ENCODE measurements around the gene H6PD. TPM values are rescaled to one million over a fixed set of nuclear protein-coding genes. Genes with fewer than 3 reads are reported as not detected.

H6PD gene
- total and polyA plus RNA-seq, 4 experiments from 2014 or later = 5.5 to 18.8 (median 15.7) TPM

GRCh38 chr1:9286556-9286955, 52.0 kb downstream of the H6PD start:
- no peak overlapping the region for H3K4me3 ChIP-seq (ENCODE audit: low read length in 2 of 2)
- Mint-ChIP-seq H3K27me3 (no peaks in the 10 kb centered on the region), H3K36me3 (peaks cover 6 to 8% of the 10 kb centered on the region in 2 donors), H3K4me3 (peak overlapping the region in 4 of 8 donors; percentile 20 to 50 (median 28)), H3K9me3 (peaks cover 0 to 45% (median 33%) of the 10 kb centered on the region in 8 donors), H3K27ac (no peak overlapping the region), H3K4me1 (peaks cover 25 to 56% (median 42%) of the 10 kb centered on the region in 4 donors)
- no peak for DNase-seq
- H3K36me3 ChIP-seq (ENCODE audit: insufficient read depth, low read length) = no peaks in the 10 kb centered on the region
- peaks cover 0 to 13% of the 10 kb centered on the region in 2 donors for H3K9me3 ChIP-seq (ENCODE audit: control insufficient read depth in 1 of 2, low read length in 2 of 2)
- intact Hi-C loops (cut with micrococcal nuclease) = no loop called here
- ChIA-PET POLR2A (ENCODE audit: partially characterized antibody) (no interaction called here), CTCF (ENCODE audit: partially characterized antibody) (interaction anchor here (3.4 to 6.2 kb wide), 2 partner anchors 169 to 204 kb away, joined by 11 to 190 read pairs; no protein-coding TSS in a partner anchor)
- H3K27ac ChIP-seq (ENCODE audit: low read depth, low read length) = no peak overlapping the region
- H3K4me1 ChIP-seq (ENCODE audit: insufficient read depth, low read length) = peaks cover 45% of the 10 kb centered on the region
- H3K27me3 ChIP-seq (ENCODE audit: insufficient read depth, low read length) = no peaks in the 10 kb centered on the region

GRCh38 chr1:9289090-9289534, 54.5 kb downstream of the H6PD start:
- Histone ChIP-seq H3K4me3 (ENCODE audit: low read length in 2 of 2) (no peak overlapping the region), H3K36me3 (ENCODE audit: insufficient read depth, low read length) (no peaks in the 10 kb centered on the region), H3K27ac (ENCODE audit: low read depth, low read length) (no peak overlapping the region), H3K4me1 (ENCODE audit: insufficient read depth, low read length) (peaks cover 27% of the 10 kb centered on the region), H3K9me3 (ENCODE audit: control insufficient read depth in 1 of 2, low read length in 2 of 2) (peaks cover 0 to 13% of the 10 kb centered on the region in 2 donors), H3K27me3 (ENCODE audit: insufficient read depth, low read length) (no peaks in the 10 kb centered on the region)
- Mint-ChIP-seq H3K4me1 (peaks cover 17 to 44% (median 26%) of the 10 kb centered on the region in 4 donors), H3K9me3 (peaks cover 0 to 40% (median 30%) of the 10 kb centered on the region in 8 donors), H3K36me3 (peaks cover 3 to 8% of the 10 kb centered on the region in 2 donors), H3K4me3 (peak overlapping the region in 1 of 8 donors; percentile 30), H3K27me3 (no peaks in the 10 kb centered on the region), H3K27ac (peak overlapping the region in 2 of 7 donors; percentile 1 to 2)
- intact Hi-C loops (cut with micrococcal nuclease) = loop anchor here (1.0 kb wide), 2 partner anchors 147 to 202 kb away; no protein-coding TSS in a partner anchor
- peak; percentile 69 to 79 (median 74) for DNase-seq
- ChIA-PET CTCF (ENCODE audit: partially characterized antibody) (interaction anchor here (0.7 to 6.2 kb wide), 20 partner anchors 8 to 284 kb away, joined by 3 to 190 read pairs (median 4); partner anchors contain the start of gene H6PD), POLR2A (ENCODE audit: partially characterized antibody) (interaction anchor here (1.0 to 2.6 kb wide), 3 partner anchors 166 to 202 kb away, joined by 3 to 13 read pairs (median 4); no protein-coding TSS in a partner anchor)

DNA sequence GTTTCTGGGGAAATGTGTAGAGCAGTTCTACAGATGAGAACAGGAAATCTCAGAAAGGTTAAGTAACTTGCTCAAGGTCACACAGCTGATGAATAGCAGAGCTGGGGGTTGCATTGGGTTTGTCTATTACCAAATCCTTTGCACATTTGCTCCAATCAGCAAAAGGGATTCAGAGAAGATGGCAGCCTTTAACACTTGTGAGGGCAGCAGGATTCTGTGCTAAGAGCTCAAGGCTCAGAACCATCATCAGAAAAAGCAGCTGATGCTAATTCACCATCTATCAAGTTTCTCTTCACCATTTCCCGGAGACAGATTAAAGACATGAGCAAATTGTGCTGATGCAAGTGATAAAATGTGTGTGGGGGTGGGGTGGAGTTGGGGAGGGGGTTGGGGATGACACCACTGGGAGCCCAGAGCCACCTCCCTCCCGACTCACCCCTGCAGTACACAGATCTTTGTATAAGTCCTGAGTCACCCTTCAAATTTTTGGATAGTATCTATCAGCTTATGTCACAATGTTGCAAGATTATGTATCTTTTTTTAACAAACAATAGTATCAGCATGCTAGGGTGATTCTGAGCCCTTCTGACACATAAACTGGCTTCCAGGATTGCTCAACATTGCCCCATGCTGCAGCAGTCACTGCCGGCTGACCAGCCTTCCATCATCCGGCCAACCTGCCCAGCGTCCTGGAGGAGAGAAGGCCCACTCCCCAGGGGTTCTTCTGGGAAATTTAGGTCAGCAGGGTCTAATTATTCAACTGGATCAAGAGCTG, 55.3 kb downstream of the H6PD start:
- intact Hi-C loops (cut with micrococcal nuclease) = loop anchor here (1.0 to 10.0 kb wide), 5 partner anchors 135 to 285 kb away; partner anchors contain the start of gene GPR157
- Histone ChIP-seq H3K4me1 (ENCODE audit: insufficient read depth, low read length) (peaks cover 27% of the 10 kb centered on the region), H3K27me3 (ENCODE audit: insufficient read depth, low read length) (no peaks in the 10 kb centered on the region), H3K27ac (ENCODE audit: low read depth, low read length) (no peak overlapping the region), H3K9me3 (ENCODE audit: control insufficient read depth in 1 of 2, low read length in 2 of 2) (peaks cover 0 to 13% of the 10 kb centered on the region in 2 donors), H3K4me3 (ENCODE audit: low read length in 2 of 2) (no peak overlapping the region), H3K36me3 (ENCODE audit: insufficient read depth, low read length) (no peaks in the 10 kb centered on the region)
- H3K4me1 Mint-ChIP-seq = peaks cover 13 to 36% (median 22%) of the 10 kb centered on the region in 4 donors
- H3K27me3 Mint-ChIP-seq = no peaks in the 10 kb centered on the region
- peak overlapping the region in 4 of 8 donors; percentile 9 to 67 (median 22) for H3K4me3 Mint-ChIP-seq
- peaks cover 3 to 8% of the 10 kb centered on the region in 2 donors for H3K36me3 Mint-ChIP-seq
- DNase-seq = peak in 1 of 5 donors; percentile 56
- ChIA-PET POLR2A (ENCODE audit: partially characterized antibody) (interaction anchor here (1.1 to 2.6 kb wide), 4 partner anchors 54 to 167 kb away, joined by 3 to 13 read pairs (median 4); no protein-coding TSS in a partner anchor), CTCF (ENCODE audit: partially characterized antibody) (interaction anchor here (0.7 to 6.2 kb wide), 23 partner anchors 8 to 285 kb away, joined by 3 to 190 read pairs (median 4); partner anchors contain the start of gene H6PD)
- peak overlapping the region in 5 of 7 donors; percentile 2 to 68 (median 46) for H3K27ac Mint-ChIP-seq
- peaks cover 0 to 34% (median 26%) of the 10 kb centered on the region in 8 donors for H3K9me3 Mint-ChIP-seq

- Histone ChIP-seq H3K9me3 (ENCODE audit: control insufficient read depth in 1 of 2, low read length in 2 of 2) (peaks cover 0 to 13% of the 10 kb centered on the region in 2 donors), H3K36me3 (ENCODE audit: insufficient read depth, low read length) (no peaks in the 10 kb centered on the region), H3K4me3 (ENCODE audit: low read length in 2 of 2) (no peak overlapping the region), H3K27me3 (ENCODE audit: insufficient read depth, low read length) (no peaks in the 10 kb centered on the region), H3K27ac (ENCODE audit: low read depth, low read length) (no peak overlapping the region), H3K4me1 (ENCODE audit: insufficient read depth, low read length) (peaks cover 31% of the 10 kb centered on the region)
- DNase-seq = no peak
- H3K4me3 Mint-ChIP-seq = peak overlapping the region; percentile 68 to 78 (median 75)
- peaks cover 3 to 4% of the 10 kb centered on the region in 2 donors for H3K36me3 Mint-ChIP-seq
- H3K9me3 Mint-ChIP-seq = peaks cover 0 to 19% (median 13%) of the 10 kb centered on the region in 8 donors
- POLR2A ChIA-PET (ENCODE audit: partially characterized antibody) = interaction anchor here (0.6 to 1.4 kb wide), 3 partner anchors 10 to 136 kb away, joined by 3 to 4 read pairs (median 4); no protein-coding TSS in a partner anchor
- peak overlapping the region in 5 of 7 donors; percentile 40 to 87 (median 66) for H3K27ac Mint-ChIP-seq
- CTCF ChIA-PET (ENCODE audit: partially characterized antibody) = interaction anchor here (3.7 to 6.2 kb wide), 2 partner anchors 164 to 198 kb away, joined by 82 to 190 read pairs; no protein-coding TSS in a partner anchor
- H3K27me3 Mint-ChIP-seq = no peaks in the 10 kb centered on the region
- peaks cover 16 to 34% (median 22%) of the 10 kb centered on the region in 4 donors for H3K4me1 Mint-ChIP-seq
- intact Hi-C loops (cut with micrococcal nuclease) = loop anchor here (5.0 to 10.0 kb wide), 3 partner anchors 133 to 283 kb away; partner anchors contain the start of gene GPR157
Measured at GRCh38 chr1:9291914-9292360, 57.4 kb downstream of the H6PD start.

DNA sequence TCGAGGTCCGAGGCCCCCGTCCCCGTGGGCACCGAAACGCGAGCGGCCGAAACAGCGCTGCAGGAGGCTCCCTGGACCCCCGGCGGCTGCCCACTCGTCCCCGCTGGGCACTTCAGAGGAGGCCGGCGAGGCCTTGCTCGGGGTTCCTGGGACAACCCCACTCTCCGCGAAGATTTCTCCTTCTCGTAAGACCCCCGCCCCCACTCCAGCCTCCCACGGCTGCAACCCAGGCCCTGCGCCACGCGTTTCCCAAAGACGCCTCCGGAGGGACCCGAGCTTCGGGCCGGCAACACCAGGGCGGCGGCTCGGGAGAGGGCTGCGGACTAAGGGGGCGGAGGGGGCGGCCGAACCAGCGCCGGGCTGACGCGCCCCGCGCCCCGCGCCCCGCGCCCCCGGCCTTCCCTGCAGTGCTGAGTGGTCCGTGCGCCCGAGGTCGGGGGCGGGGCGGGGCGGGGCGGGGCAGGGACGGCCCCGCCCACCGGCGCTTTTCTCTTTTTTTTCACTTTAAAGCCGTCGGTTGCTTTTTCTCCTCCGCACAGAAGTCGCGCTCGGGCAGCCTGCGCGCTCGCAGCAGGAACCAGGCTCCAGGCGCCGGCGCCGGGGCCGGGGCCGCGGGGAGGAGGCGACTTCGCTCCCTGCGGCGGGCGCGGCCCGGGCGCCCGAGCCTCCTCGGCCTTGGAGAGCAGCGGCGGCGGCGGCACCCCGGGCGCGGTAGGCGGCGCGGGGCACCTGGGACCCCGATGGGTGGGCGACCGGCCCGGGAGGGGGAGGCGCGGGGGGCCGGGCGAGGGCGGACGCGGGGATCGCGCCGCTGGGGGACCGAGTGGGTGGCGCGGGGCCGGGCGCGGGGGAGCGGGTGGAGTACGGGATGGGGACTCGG, 58.0 kb downstream of the H6PD start, which contains the start of gene SPSB1:
SPSB1 (plus strand) TSS at position 534 of the 880 bp plus-strand sequence. CDS start 62,998 bp downstream, outside the sequence.
- peaks cover 0 to 13% (median 12%) of the 10 kb centered on the region in 8 donors for H3K9me3 Mint-ChIP-seq
- ChIA-PET CTCF (ENCODE audit: partially characterized antibody) (interaction anchor here (3.7 to 6.2 kb wide), 2 partner anchors 163 to 197 kb away, joined by 82 to 190 read pairs; no protein-coding TSS in a partner anchor), POLR2A (ENCODE audit: partially characterized antibody) (interaction anchor here (0.6 to 1.4 kb wide), 3 partner anchors 11 to 136 kb away, joined by 3 to 4 read pairs (median 4); no protein-coding TSS in a partner anchor)
- Histone ChIP-seq H3K4me3 (ENCODE audit: low read length in 2 of 2) (peak within 1 kb of the TSS; percentile 64 to 85), H3K27ac (ENCODE audit: low read depth, low read length) (peak within 1 kb of the TSS; percentile 27), H3K27me3 (ENCODE audit: insufficient read depth, low read length) (no peaks in the 10 kb centered on the region), H3K4me1 (ENCODE audit: insufficient read depth, low read length) (peaks cover 31% of the 10 kb centered on the region), H3K9me3 (ENCODE audit: control insufficient read depth in 1 of 2, low read length in 2 of 2) (peaks cover 0 to 7% of the 10 kb centered on the region in 2 donors), H3K36me3 (ENCODE audit: insufficient read depth, low read length) (no peaks in the 10 kb centered on the region)
- peak; percentile 46 to 67 (median 56) for DNase-seq
- H3K27ac Mint-ChIP-seq = peak within 1 kb of the TSS in 5 of 7 donors; percentile 40 to 87 (median 66)
- intact Hi-C loops (cut with micrococcal nuclease) = loop anchor here (5.0 to 10.0 kb wide), 3 partner anchors 132 to 282 kb away; partner anchors contain the start of gene GPR157
- no peaks in the 10 kb centered on the region for H3K27me3 Mint-ChIP-seq
- peaks cover 17 to 35% (median 26%) of the 10 kb centered on the region in 4 donors for H3K4me1 Mint-ChIP-seq
- peaks cover 3 to 4% of the 10 kb centered on the region in 2 donors for H3K36me3 Mint-ChIP-seq
- H3K4me3 Mint-ChIP-seq = peak within 1 kb of the TSS; percentile 68 to 78 (median 75)

DNA sequence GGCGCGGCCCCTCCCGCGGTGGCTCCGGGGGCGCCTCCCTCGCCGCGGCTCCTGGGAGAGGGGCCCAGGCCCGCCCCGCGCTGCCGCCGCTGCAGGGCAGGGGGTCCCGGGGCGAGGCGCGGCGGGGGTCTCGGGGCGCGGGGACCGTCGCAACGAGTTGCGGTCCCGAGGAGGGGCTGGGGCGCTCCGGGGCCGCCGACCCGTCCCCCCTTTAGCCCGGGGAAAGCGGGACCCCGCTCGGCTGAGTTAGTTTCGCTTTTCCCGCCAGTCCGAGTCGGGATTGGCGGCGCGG, 58.6 kb downstream of the H6PD start:
- peak overlapping the region in 1 of 2 donors; percentile 85 for H3K4me3 ChIP-seq (ENCODE audit: low read length in 2 of 2)
- peak overlapping the region; percentile 27 for H3K27ac ChIP-seq (ENCODE audit: low read depth, low read length)
- H3K4me1 ChIP-seq (ENCODE audit: insufficient read depth, low read length) = peaks cover 31% of the 10 kb centered on the region
- no peaks in the 10 kb centered on the region for H3K27me3 ChIP-seq (ENCODE audit: insufficient read depth, low read length)
- intact Hi-C loops (cut with micrococcal nuclease) = loop anchor here (5.0 to 10.0 kb wide), 3 partner anchors 132 to 282 kb away; partner anchors contain the start of gene GPR157
- Mint-ChIP-seq H3K4me1 (peaks cover 18 to 37% (median 26%) of the 10 kb centered on the region in 4 donors), H3K36me3 (peaks cover 3 to 4% of the 10 kb centered on the region in 2 donors), H3K27me3 (no peaks in the 10 kb centered on the region), H3K4me3 (no peak overlapping the region), H3K27ac (no peak overlapping the region), H3K9me3 (peaks cover 0 to 10% (median 7%) of the 10 kb centered on the region in 8 donors)
- H3K9me3 ChIP-seq (ENCODE audit: control insufficient read depth in 1 of 2, low read length in 2 of 2) = peaks cover 0 to 3% of the 10 kb centered on the region in 2 donors
- H3K36me3 ChIP-seq (ENCODE audit: insufficient read depth, low read length) = no peaks in the 10 kb centered on the region
- DNase-seq = no peak
- CTCF ChIA-PET (ENCODE audit: partially characterized antibody) = no interaction called here
- POLR2A ChIA-PET (ENCODE audit: partially characterized antibody) = no interaction called here

Measured in CD4-positive, alpha-beta memory T cell (primary cell).